HFFc6 (cell line): ENCODE measurements around the gene TBX2. TPM values are rescaled to one million over a fixed set of nuclear protein-coding genes. Genes with fewer than 3 reads are reported as not detected.
A peak's percentile ranks its signal among the peaks of the same experiment; 100 is the strongest.
"Not testable (repeated sequence)": the region's sequence is repeated elsewhere in the genome, so short reads cannot be mapped to it uniquely, and the experiment has no call there.

ENCODE experiments used
- DNase-seq: peaks from one replicate; pipeline ENCODE4 v3.0.0-alpha.2; 2018
- H3K27ac Mint-ChIP-seq: 2 replicates; pipeline ENCODE4 v1.8.0; 2020; ENCODE audit warnings: mild to moderate bottlenecking, mixed read lengths
- H3K27me3 Mint-ChIP-seq: 2 replicates; pipeline ENCODE4 v1.8.0; 2021; ENCODE audit warnings: mild to moderate bottlenecking, moderate library complexity, mixed read lengths; ENCODE audit not compliant: insufficient read depth
- H3K36me3 Mint-ChIP-seq: 2 replicates; pipeline ENCODE4 v1.8.0; 2021; ENCODE audit warnings: low read depth, mixed read lengths
- H3K4me1 Mint-ChIP-seq: 2 replicates; pipeline ENCODE4 v1.8.0; 2020; ENCODE audit warnings: low read depth, mixed read lengths
- H3K4me3 Mint-ChIP-seq: 2 replicates; pipeline ENCODE4 v1.8.0; 2020; ENCODE audit warnings: mild to moderate bottlenecking, moderate library complexity, mixed read lengths
- H3K9me3 Mint-ChIP-seq: 2 replicates; pipeline ENCODE4 v1.8.0; 2020; ENCODE audit warnings: mild to moderate bottlenecking, mixed read lengths
- total RNA-seq, 6 experiments: library from RNA; stranded (reverse); fragmentation: NEBNext Ultra II Directional; extraction: Animal tissue kit (Norgen Biotek cat#: 25700); gene quantifications; 2 replicates in 1 of 6; 3 replicates in 5 of 6; pipeline ENCODE4 v1.2.3, GENCODE V29; 2021
- TF ChIP-seq, protein P1 (sequence below): fragments of 200-600 bp; sonication (generic); IDR thresholded peaks from 2 replicates; pipeline ENCODE4 v1.5.0; 2021; ENCODE audit warnings: antibody characterized with exemption, mild to moderate bottlenecking

The TBX2 gene
- total RNA-seq, 6 experiments from 2014 or later: 42.3 to 71.4 (median 67.3) TPM

DNA sequence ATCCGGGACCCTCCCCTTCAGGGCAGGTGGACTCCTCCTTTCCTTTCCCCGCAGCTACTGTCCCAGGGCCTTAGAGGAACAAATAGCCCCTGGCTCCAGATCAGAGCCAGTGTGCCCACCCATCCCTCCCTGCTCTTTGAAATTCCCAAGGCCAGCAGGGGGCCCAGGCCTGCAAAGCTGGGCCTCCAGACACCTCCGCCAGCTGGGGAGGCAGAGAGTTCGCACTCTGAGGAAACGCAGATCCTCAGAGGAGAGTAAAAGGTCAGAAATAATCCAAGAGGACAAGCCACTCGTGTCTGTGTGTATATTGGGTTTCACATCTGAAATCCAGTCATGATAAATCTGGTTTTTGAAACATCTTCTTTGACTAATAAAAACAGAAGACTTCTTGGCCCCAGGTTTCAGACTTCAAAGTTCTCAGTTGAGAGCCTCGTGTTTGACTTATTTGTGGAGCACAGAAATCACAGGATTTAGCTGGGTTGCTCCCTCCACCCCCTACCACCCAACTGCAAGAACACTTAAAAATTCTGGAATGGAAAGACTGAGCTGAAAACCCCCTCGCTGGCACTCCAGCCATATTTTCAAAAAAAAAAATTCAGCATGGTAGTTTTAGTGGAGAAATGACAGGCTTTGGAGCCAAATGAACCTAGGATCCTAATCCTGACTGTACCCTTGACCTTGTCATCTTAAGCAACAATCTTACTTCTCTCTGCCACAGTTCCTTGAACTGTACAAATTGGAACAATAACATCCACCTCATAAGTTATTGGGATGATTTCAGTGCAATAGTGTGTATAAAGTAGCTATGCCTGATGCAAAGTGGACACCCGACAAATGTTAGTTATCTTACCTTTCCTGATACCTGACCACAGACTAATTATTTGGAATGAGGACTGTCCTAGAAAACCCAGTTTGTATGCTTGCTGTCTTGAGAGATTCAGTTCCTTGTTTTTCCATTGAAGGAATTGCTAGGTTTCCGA is 44.5 kb upstream of the TBX2 start:
- TF ChIP-seq, protein P1, sequence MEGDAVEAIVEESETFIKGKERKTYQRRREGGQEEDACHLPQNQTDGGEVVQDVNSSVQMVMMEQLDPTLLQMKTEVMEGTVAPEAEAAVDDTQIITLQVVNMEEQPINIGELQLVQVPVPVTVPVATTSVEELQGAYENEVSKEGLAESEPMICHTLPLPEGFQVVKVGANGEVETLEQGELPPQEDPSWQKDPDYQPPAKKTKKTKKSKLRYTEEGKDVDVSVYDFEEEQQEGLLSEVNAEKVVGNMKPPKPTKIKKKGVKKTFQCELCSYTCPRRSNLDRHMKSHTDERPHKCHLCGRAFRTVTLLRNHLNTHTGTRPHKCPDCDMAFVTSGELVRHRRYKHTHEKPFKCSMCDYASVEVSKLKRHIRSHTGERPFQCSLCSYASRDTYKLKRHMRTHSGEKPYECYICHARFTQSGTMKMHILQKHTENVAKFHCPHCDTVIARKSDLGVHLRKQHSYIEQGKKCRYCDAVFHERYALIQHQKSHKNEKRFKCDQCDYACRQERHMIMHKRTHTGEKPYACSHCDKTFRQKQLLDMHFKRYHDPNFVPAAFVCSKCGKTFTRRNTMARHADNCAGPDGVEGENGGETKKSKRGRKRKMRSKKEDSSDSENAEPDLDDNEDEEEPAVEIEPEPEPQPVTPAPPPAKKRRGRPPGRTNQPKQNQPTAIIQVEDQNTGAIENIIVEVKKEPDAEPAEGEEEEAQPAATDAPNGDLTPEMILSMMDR: peak; percentile 25
- Mint-ChIP-seq H3K27me3 (no peaks in the 10 kb centered on the region; the same call in 1 of the 2 replicates), H3K4me3 (no peak overlapping the region), H3K4me1 (peaks cover 36% of the 10 kb centered on the region), H3K9me3 (no peaks in the 10 kb centered on the region), H3K27ac (no peak overlapping the region), H3K36me3 (no peaks in the 10 kb centered on the region)
- DNase-seq: no peak

DNA sequence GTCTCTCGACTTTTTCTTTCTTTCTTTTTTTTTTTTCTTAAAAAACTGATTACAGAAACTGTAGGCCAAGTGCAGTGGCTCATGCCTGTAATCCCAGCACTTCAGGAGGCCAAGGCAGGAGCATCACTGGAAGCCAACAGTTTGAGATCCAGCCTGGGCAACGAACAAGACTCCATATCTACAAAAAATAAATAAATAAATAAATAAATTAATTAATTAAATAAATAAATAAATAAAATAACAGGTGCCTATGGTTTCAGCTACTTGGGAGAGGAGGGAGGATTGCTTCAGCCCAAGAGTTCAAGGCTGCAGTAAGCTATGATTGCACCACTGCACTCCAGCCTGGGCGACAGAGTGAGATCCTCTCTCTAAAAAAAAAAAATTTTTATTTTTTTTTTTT is 42.6 kb upstream of the TBX2 start:
- H3K4me1 Mint-ChIP-seq: peaks cover 44% of the 10 kb centered on the region
- not testable (repeated sequence) for DNase-seq, H3K36me3 Mint-ChIP-seq, H3K27ac Mint-ChIP-seq, H3K9me3 Mint-ChIP-seq, H3K4me3 Mint-ChIP-seq, H3K27me3 Mint-ChIP-seq

DNA sequence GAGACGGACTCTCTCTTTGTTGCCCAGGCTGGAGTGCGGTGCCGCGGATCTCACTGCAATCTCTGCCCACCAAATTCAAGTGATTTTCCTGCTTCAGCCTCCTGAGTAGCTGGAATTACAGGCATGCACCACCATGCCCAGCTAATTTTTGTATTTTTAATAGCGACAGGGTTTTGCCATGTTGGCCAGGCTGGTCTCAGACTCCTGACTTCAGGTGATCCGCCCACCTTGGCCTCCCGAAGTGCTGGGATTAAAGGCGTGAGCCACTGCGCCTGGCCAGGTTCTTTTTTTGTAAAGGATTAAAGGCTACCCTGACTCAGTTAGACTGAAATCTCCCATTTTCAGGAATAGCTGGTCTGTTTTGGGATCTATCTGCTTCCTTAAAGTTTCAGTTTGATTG is 40.1 kb upstream of the TBX2 start:
- not testable (repeated sequence) for H3K27me3 Mint-ChIP-seq, H3K9me3 Mint-ChIP-seq, H3K36me3 Mint-ChIP-seq, H3K27ac Mint-ChIP-seq, H3K4me3 Mint-ChIP-seq, DNase-seq
- peaks cover 35% of the 10 kb centered on the region for H3K4me1 Mint-ChIP-seq

DNA sequence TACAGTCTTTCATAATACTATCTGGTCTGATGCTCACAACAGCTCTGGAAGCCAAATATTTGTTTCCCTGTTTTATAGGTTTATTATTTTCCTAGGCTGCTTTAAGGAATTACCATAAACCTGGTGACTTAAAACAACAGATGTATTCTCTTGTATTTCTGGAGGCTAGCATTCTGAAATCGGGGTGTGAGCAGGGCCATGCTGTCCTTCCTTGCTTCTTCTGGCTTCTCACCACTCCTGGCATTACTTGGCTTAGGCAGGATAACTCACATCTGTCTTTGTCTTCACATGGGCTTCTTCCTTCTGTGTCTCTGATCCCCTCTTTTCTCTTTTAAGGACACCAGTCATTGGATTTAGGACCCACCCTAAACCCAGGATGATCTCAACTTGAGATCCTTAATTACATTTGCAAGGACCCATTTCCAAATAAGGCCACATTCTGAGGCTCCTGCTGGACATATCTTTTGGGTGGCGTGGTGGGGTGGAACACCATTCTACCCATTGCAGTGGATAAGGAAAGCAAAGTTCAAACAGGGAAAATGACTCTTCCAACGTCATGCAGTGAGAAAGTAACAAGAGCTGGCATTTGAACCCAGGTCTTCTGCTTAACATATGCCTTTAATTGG is 39.2 kb upstream of the TBX2 start:
- TF ChIP-seq, protein P1: no peak
- Mint-ChIP-seq H3K27ac (no peak overlapping the region), H3K4me3 (no peak overlapping the region), H3K36me3 (peaks cover 5% of the 10 kb centered on the region; the same call in 1 of the 2 replicates), H3K4me1 (peaks cover 35% of the 10 kb centered on the region), H3K9me3 (no peaks in the 10 kb centered on the region), H3K27me3 (no peaks in the 10 kb centered on the region; the same call in 1 of the 2 replicates)
- DNase-seq: no peak

DNA sequence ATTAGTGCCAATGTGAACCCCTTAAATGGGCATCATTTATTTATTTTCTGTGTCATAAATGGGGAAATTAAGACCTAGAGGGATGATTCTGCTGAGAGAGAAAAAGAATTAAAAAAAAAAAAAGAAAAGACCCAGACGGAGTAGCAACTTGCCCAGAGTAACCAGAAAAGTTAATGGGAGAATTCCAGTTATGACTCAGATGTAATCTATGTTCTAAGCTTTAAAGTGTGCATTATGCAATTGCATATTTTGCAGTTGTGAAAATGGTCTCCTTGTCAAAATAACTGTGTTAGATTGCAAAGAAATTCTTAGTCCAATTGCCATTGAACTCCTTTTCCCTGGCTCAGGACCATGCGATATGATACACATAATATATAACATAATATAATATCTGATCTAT is 38.6 kb upstream of the TBX2 start:
- Mint-ChIP-seq H3K27me3 (no peaks in the 10 kb centered on the region; the same call in 1 of the 2 replicates), H3K4me3 (no peak overlapping the region), H3K9me3 (no peaks in the 10 kb centered on the region), H3K27ac (no peak overlapping the region), H3K4me1 (peaks cover 33% of the 10 kb centered on the region), H3K36me3 (peaks cover 5% of the 10 kb centered on the region; the same call in 1 of the 2 replicates)
- TF ChIP-seq, protein P1: no peak
- DNase-seq: peak; percentile 68

DNA sequence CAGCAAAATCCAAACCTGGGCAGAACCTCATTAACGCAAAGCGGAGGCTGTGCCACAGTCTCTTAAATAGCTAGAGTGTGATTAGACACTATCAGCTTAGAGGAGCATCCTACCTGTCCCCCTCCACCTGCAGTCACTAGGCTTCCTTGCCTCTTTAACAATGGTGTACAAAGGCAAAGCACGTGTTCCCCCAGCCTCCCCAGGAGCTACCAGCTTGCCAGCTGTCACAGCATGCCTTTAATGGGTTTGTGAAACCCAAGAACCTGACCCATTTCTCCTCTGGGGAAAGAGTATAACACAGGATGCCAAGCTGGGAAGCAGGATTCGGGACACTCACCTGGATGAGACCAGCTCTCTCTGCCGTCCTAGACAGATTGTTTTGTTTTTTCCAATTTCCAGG is 37.2 kb upstream of the TBX2 start:
- Mint-ChIP-seq H3K27me3 (no peaks in the 10 kb centered on the region; the same call in 1 of the 2 replicates), H3K9me3 (no peaks in the 10 kb centered on the region), H3K36me3 (peaks cover 5% of the 10 kb centered on the region; the same call in 1 of the 2 replicates), H3K4me1 (peaks cover 24% of the 10 kb centered on the region), H3K27ac (no peak overlapping the region), H3K4me3 (no peak overlapping the region)
- TF ChIP-seq, protein P1: no peak
- DNase-seq: no peak
